Measurements from ENCODE around the gene SUSD4. TPM values are rescaled to one million over a fixed set of nuclear protein-coding genes. Genes with fewer than 3 reads are reported as not detected.

The SUSD4 gene
- total RNA-seq, 2 donors from 2014 or later: 0.58 to 0.92 TPM

DNA sequence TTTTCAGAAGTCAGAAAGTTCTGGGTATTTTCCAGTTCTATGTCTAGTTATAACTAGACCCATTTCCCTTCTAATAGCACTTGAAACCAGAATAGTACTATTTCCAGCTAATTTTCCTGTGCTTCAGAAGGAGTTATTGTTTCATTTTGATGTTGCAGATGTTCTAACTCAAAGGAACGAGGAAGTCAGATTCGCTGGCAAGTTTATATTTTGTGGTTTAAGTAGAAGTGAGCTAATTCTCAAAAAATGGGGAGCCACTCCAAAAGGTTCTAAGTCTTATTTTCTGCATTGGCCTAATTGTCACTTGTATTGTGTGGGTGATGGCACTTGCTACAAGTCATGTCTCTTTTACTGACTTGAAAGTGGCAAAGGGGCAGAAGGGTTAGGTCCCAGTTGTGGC, 47.3 kb upstream of the SUSD4 start:
- Mint-ChIP-seq H3K9me3 (peaks cover 2% of the 10 kb centered on the region), H3K27ac (no peak overlapping the region), H3K27me3 (ENCODE audit: insufficient read depth) (peaks cover 2% of the 10 kb centered on the region), H3K36me3 (ENCODE audit: low read depth) (no peaks in the 10 kb centered on the region), H3K4me3 (no peak overlapping the region), H3K4me1 (no peaks in the 10 kb centered on the region)
- Histone ChIP-seq H3K4me3 (ENCODE audit: low read length) (no peak overlapping the region), H3K9ac (ENCODE audit: extremely low read depth, low read length, poor library complexity, severe bottlenecking) (no peak overlapping the region), H3K36me3 (ENCODE audit: control insufficient read depth, insufficient read depth, low read length) (no peaks in the 10 kb centered on the region), H3K4me1 (ENCODE audit: control insufficient read depth, insufficient read depth, low read length) (no peaks in the 10 kb centered on the region), H3K9me3 (ENCODE audit: control insufficient read depth, low read length) (no peaks in the 10 kb centered on the region), H3K27me3 (ENCODE audit: control insufficient read depth, insufficient read depth, low read length, poor library complexity, severe bottlenecking) (no peaks in the 10 kb centered on the region), H3K27ac (ENCODE audit: low read depth, low read length) (no peak overlapping the region)
- WGBS, 2 experiments (ENCODE audit: insufficient coverage in 1 of 2, insufficient read length in 1 of 2): 91 to 100% methylated on average over 1 to 2 of the region's 2 CpGs
- TF ChIP-seq, protein P1, sequence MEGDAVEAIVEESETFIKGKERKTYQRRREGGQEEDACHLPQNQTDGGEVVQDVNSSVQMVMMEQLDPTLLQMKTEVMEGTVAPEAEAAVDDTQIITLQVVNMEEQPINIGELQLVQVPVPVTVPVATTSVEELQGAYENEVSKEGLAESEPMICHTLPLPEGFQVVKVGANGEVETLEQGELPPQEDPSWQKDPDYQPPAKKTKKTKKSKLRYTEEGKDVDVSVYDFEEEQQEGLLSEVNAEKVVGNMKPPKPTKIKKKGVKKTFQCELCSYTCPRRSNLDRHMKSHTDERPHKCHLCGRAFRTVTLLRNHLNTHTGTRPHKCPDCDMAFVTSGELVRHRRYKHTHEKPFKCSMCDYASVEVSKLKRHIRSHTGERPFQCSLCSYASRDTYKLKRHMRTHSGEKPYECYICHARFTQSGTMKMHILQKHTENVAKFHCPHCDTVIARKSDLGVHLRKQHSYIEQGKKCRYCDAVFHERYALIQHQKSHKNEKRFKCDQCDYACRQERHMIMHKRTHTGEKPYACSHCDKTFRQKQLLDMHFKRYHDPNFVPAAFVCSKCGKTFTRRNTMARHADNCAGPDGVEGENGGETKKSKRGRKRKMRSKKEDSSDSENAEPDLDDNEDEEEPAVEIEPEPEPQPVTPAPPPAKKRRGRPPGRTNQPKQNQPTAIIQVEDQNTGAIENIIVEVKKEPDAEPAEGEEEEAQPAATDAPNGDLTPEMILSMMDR (conservative IDR thresholded peaks at IDR 0.05): no peak
- no peak for DNase-seq

DNA sequence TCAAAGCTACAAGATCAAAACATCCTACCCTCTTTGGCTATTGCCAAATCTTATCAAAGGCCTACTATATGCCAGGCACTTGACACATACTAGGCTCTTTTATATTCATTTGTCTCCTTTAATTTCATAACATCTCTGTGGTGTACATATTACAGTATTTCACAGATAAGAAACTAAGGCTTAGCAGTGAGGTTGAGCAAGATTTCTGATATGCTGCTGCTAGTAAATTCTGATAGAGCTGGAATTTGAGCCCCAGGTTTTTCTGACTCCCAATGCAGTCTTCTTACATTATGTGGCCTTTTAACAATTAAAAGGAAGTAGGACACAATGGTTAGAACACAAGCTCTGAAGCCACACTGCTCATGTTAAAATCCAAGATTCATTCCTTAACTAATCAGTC, 46.1 kb upstream of the SUSD4 start:
- peaks cover 2% of the 10 kb centered on the region for H3K9me3 Mint-ChIP-seq
- H3K27ac Mint-ChIP-seq: no peak overlapping the region
- H3K36me3 ChIP-seq (ENCODE audit: control insufficient read depth, insufficient read depth, low read length): no peaks in the 10 kb centered on the region
- H3K4me3 ChIP-seq (ENCODE audit: low read length): no peak overlapping the region
- TF ChIP-seq, protein P1 (conservative IDR thresholded peaks at IDR 0.05): no peak
- no peak for DNase-seq
- no peaks in the 10 kb centered on the region for H3K4me1 ChIP-seq (ENCODE audit: control insufficient read depth, insufficient read depth, low read length)
- H3K27me3 ChIP-seq (ENCODE audit: control insufficient read depth, insufficient read depth, low read length, poor library complexity, severe bottlenecking): no peaks in the 10 kb centered on the region
- no peak overlapping the region for H3K27ac ChIP-seq (ENCODE audit: low read depth, low read length)
- H3K4me3 Mint-ChIP-seq: no peak overlapping the region
- peaks cover 4% of the 10 kb centered on the region for H3K27me3 Mint-ChIP-seq (ENCODE audit: insufficient read depth)
- no peaks in the 10 kb centered on the region for H3K9me3 ChIP-seq (ENCODE audit: control insufficient read depth, low read length)
- no peaks in the 10 kb centered on the region for H3K4me1 Mint-ChIP-seq
- no peak overlapping the region for H3K9ac ChIP-seq (ENCODE audit: extremely low read depth, low read length, poor library complexity, severe bottlenecking)
- no peaks in the 10 kb centered on the region for H3K36me3 Mint-ChIP-seq (ENCODE audit: low read depth)

DNA sequence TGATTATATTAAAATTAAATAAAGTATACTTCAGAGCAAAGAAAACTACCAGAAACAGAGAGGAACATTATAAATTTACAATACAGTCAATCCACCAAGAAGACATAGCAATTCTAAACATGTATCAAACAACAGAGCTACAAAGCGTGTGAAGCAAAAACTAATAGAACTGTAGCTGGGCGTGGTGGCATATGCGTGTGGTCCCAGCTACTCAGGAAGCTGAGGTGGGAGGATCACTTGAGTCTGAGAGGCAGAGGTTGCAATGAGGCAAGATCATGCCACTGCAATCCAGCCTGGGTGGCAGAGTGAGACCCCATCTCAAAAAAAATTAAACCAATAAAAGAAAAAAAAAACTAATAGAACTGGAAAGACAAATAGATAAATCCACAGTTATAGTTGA, 41.5 kb upstream of the SUSD4 start:
- Mint-ChIP-seq H3K27ac (no peak overlapping the region), H3K27me3 (ENCODE audit: insufficient read depth) (peaks cover 1% of the 10 kb centered on the region), H3K4me3 (no peak overlapping the region), H3K36me3 (ENCODE audit: low read depth) (peaks cover 3% of the 10 kb centered on the region), H3K9me3 (peaks cover 7% of the 10 kb centered on the region), H3K4me1 (no peaks in the 10 kb centered on the region)
- 81 to 95% methylated on average over 3 of the region's 3 CpGs for WGBS, 2 experiments (ENCODE audit: insufficient coverage in 1 of 2, insufficient read length in 1 of 2)
- H3K4me3 ChIP-seq (ENCODE audit: low read length): no peak overlapping the region
- no peaks in the 10 kb centered on the region for H3K4me1 ChIP-seq (ENCODE audit: control insufficient read depth, insufficient read depth, low read length)
- DNase-seq: no peak
- H3K36me3 ChIP-seq (ENCODE audit: control insufficient read depth, insufficient read depth, low read length): no peaks in the 10 kb centered on the region
- H3K27me3 ChIP-seq (ENCODE audit: control insufficient read depth, insufficient read depth, low read length, poor library complexity, severe bottlenecking): no peaks in the 10 kb centered on the region
- no peak overlapping the region for H3K27ac ChIP-seq (ENCODE audit: low read depth, low read length)
- peaks cover 8% of the 10 kb centered on the region for H3K9me3 ChIP-seq (ENCODE audit: control insufficient read depth, low read length)
- TF ChIP-seq, protein P1 (conservative IDR thresholded peaks at IDR 0.05): no peak
- H3K9ac ChIP-seq (ENCODE audit: extremely low read depth, low read length, poor library complexity, severe bottlenecking): no peak overlapping the region
